ENCODE data around the gene TMSB15C.
"Not testable (repeated sequence)": the region's sequence is repeated elsewhere in the genome, so short reads cannot be mapped to it uniquely, and the experiment has no call there.

The TMSB15C gene

GRCh38 chrX:104075778-104076445, at the start of gene TMSB15C:
TMSB15C (minus strand) TSS chrX:104076236.
- DNase-seq, result not testable (repeated sequence)

- no peak for DNase-seq
Observed at GRCh38 chrX:104122829-104123228, 46.8 kb upstream of the TMSB15C start.

GRCh38 chrX:104118765-104119164, 42.7 kb upstream of the TMSB15C start:
- peak; percentile 57 for DNase-seq

- DNase-seq, result no peak
Observed at GRCh38 chrX:104117759-104118158, 41.7 kb upstream of the TMSB15C start.

GRCh38 chrX:104113222-104113965, 37.4 kb upstream of the TMSB15C start:
- peak; percentile 73 for DNase-seq

- peak; percentile 85 for DNase-seq
Observed at GRCh38 chrX:104112326-104112951, 36.4 kb upstream of the TMSB15C start, which contains the start of gene ZCCHC18. ZCCHC18 (plus strand) TSS chrX:104112523; CDS start chrX:104114112, 1,589 bp downstream.

- DNase-seq, result not testable (repeated sequence)
Observed at GRCh38 chrX:104110491-104111240, 34.6 kb upstream of the TMSB15C start.

GRCh38 chrX:104108955-104109354, 32.9 kb upstream of the TMSB15C start:
- no peak for DNase-seq

- DNase-seq, result no peak
Observed at GRCh38 chrX:104105330-104106262, 29.6 kb upstream of the TMSB15C start.

- DNase-seq, result no peak
Observed at GRCh38 chrX:104104676-104105075, 28.6 kb upstream of the TMSB15C start.

- DNase-seq, result no peak
Observed at GRCh38 chrX:104098919-104099318, 22.9 kb upstream of the TMSB15C start.

- DNase-seq, result peak; percentile 73
Observed at GRCh38 chrX:104098151-104098808, 22.2 kb upstream of the TMSB15C start.

- DNase-seq, result no peak
Observed at GRCh38 chrX:104085919-104086318, 9.9 kb upstream of the TMSB15C start.

- no peak for DNase-seq
Observed at GRCh38 chrX:104085477-104085876, 9.4 kb upstream of the TMSB15C start.

GRCh38 chrX:104084534-104085277, 8.7 kb upstream of the TMSB15C start:
- no peak for DNase-seq

GRCh38 chrX:104084063-104084462, 8.0 kb upstream of the TMSB15C start:
- no peak for DNase-seq

GRCh38 chrX:104077854-104078253, 1.8 kb upstream of the TMSB15C start:
- not testable (repeated sequence) for DNase-seq

GRCh38 chrX:104062636-104063035, 13.4 kb downstream of the TMSB15C start:
- not testable (repeated sequence) for DNase-seq

GRCh38 chrX:104054956-104055355, 21.1 kb downstream of the TMSB15C start:
- DNase-seq, result not testable (repeated sequence)

GRCh38 chrX:104047171-104047570, 28.9 kb downstream of the TMSB15C start:
- no peak for DNase-seq

- DNase-seq, result no peak
Observed at GRCh38 chrX:104045642-104046041, 30.4 kb downstream of the TMSB15C start.

Measured in NCI-H69 (cell line).